ENCODE data around the gene CARMIL3.

The CARMIL3 gene

GRCh38 chr14:24093901-24094840 is 42.4 kb downstream of the CARMIL3 start, which contains the start of gene PCK2:
Gene PCK2 (plus strand): TSS chr14:24094311. CDS start chr14:24094406, 95 bp downstream.
- Histone ChIP-seq H3K4me1 (ENCODE audit: insufficient read depth, low read length) (peaks cover 2% of the 10 kb centered on the region), H2AFZ (ENCODE audit: low read depth, low read length) (peak within 1 kb of the TSS; percentile 90), H3K36me3 (ENCODE audit: insufficient read depth, low read length) (no peaks in the 10 kb centered on the region), H3K4me3 (ENCODE audit: low read length) (peak within 1 kb of the TSS; percentile 56), H3K27me3 (ENCODE audit: insufficient read depth, low read length) (peaks cover 11% of the 10 kb centered on the region), H3K9me3 (ENCODE audit: low read length) (no peaks in the 10 kb centered on the region)

- Histone ChIP-seq H3K4me3 (ENCODE audit: low read length) (peak overlapping the region; percentile 56), H2AFZ (ENCODE audit: low read depth, low read length) (peak overlapping the region; percentile 90), H3K4me1 (ENCODE audit: insufficient read depth, low read length) (peaks cover 2% of the 10 kb centered on the region), H3K9me3 (ENCODE audit: low read length) (no peaks in the 10 kb centered on the region), H3K36me3 (ENCODE audit: insufficient read depth, low read length) (no peaks in the 10 kb centered on the region), H3K27me3 (ENCODE audit: insufficient read depth, low read length) (peaks cover 11% of the 10 kb centered on the region)
These were observed 43.0 kb downstream of the CARMIL3 start for GRCh38 chr14:24094841-24095270.

GRCh38 chr14:24095271-24096068 is 43.7 kb downstream of the CARMIL3 start:
- Histone ChIP-seq H3K9me3 (ENCODE audit: low read length) (no peaks in the 10 kb centered on the region), H3K27me3 (ENCODE audit: insufficient read depth, low read length) (peaks cover 11% of the 10 kb centered on the region), H3K4me1 (ENCODE audit: insufficient read depth, low read length) (peaks cover 2% of the 10 kb centered on the region), H2AFZ (ENCODE audit: low read depth, low read length) (no peak overlapping the region), H3K4me3 (ENCODE audit: low read length) (peak overlapping the region; percentile 56), H3K36me3 (ENCODE audit: insufficient read depth, low read length) (no peaks in the 10 kb centered on the region)

- peaks cover 11% of the 10 kb centered on the region for H3K27me3 ChIP-seq (ENCODE audit: insufficient read depth, low read length)
- no peaks in the 10 kb centered on the region for H3K36me3 ChIP-seq (ENCODE audit: insufficient read depth, low read length)
- H3K4me1 ChIP-seq (ENCODE audit: insufficient read depth, low read length): peaks cover 2% of the 10 kb centered on the region
- no peak overlapping the region for H2AFZ ChIP-seq (ENCODE audit: low read depth, low read length)
- H3K4me3 ChIP-seq (ENCODE audit: low read length): no peak overlapping the region
- H3K9me3 ChIP-seq (ENCODE audit: low read length): no peaks in the 10 kb centered on the region
These were observed 44.9 kb downstream of the CARMIL3 start for GRCh38 chr14:24096545-24097181.

- no peak overlapping the region for H2AFZ ChIP-seq (ENCODE audit: low read depth, low read length)
- no peaks in the 10 kb centered on the region for H3K9me3 ChIP-seq (ENCODE audit: low read length)
- no peaks in the 10 kb centered on the region for H3K36me3 ChIP-seq (ENCODE audit: insufficient read depth, low read length)
- peaks cover 2% of the 10 kb centered on the region for H3K4me1 ChIP-seq (ENCODE audit: insufficient read depth, low read length)
- H3K4me3 ChIP-seq (ENCODE audit: low read length): no peak overlapping the region
- peaks cover 11% of the 10 kb centered on the region for H3K27me3 ChIP-seq (ENCODE audit: insufficient read depth, low read length)
These were observed 46.6 kb downstream of the CARMIL3 start for GRCh38 chr14:24098229-24098926.

GRCh38 chr14:24098927-24099813 is 47.4 kb downstream of the CARMIL3 start:
- Histone ChIP-seq H3K9me3 (ENCODE audit: low read length) (no peaks in the 10 kb centered on the region), H3K27me3 (ENCODE audit: insufficient read depth, low read length) (peaks cover 11% of the 10 kb centered on the region), H3K36me3 (ENCODE audit: insufficient read depth, low read length) (no peaks in the 10 kb centered on the region), H2AFZ (ENCODE audit: low read depth, low read length) (no peak overlapping the region), H3K4me1 (ENCODE audit: insufficient read depth, low read length) (no peaks in the 10 kb centered on the region), H3K4me3 (ENCODE audit: low read length) (no peak overlapping the region)

- Histone ChIP-seq H3K4me3 (ENCODE audit: low read length) (no peak overlapping the region), H3K4me1 (ENCODE audit: insufficient read depth, low read length) (no peaks in the 10 kb centered on the region), H3K27me3 (ENCODE audit: insufficient read depth, low read length) (peaks cover 3% of the 10 kb centered on the region), H2AFZ (ENCODE audit: low read depth, low read length) (no peak overlapping the region), H3K36me3 (ENCODE audit: insufficient read depth, low read length) (no peaks in the 10 kb centered on the region), H3K9me3 (ENCODE audit: low read length) (no peaks in the 10 kb centered on the region)
These were observed 48.6 kb downstream of the CARMIL3 start for GRCh38 chr14:24100197-24100981.

GRCh38 chr14:24100982-24101494 is 49.2 kb downstream of the CARMIL3 start:
- Histone ChIP-seq H2AFZ (ENCODE audit: low read depth, low read length) (no peak overlapping the region), H3K9me3 (ENCODE audit: low read length) (no peaks in the 10 kb centered on the region), H3K4me1 (ENCODE audit: insufficient read depth, low read length) (no peaks in the 10 kb centered on the region), H3K27me3 (ENCODE audit: insufficient read depth, low read length) (peaks cover 2% of the 10 kb centered on the region), H3K4me3 (ENCODE audit: low read length) (no peak overlapping the region), H3K36me3 (ENCODE audit: insufficient read depth, low read length) (no peaks in the 10 kb centered on the region)

GRCh38 chr14:24102357-24103048 is 50.7 kb downstream of the CARMIL3 start:
- H3K9me3 ChIP-seq (ENCODE audit: low read length): no peaks in the 10 kb centered on the region
- no peak overlapping the region for H3K4me3 ChIP-seq (ENCODE audit: low read length)
- peaks cover 2% of the 10 kb centered on the region for H3K27me3 ChIP-seq (ENCODE audit: insufficient read depth, low read length)
- H3K36me3 ChIP-seq (ENCODE audit: insufficient read depth, low read length): no peaks in the 10 kb centered on the region
- H2AFZ ChIP-seq (ENCODE audit: low read depth, low read length): no peak overlapping the region
- H3K4me1 ChIP-seq (ENCODE audit: insufficient read depth, low read length): no peaks in the 10 kb centered on the region

- Histone ChIP-seq H3K36me3 (ENCODE audit: insufficient read depth, low read length) (no peaks in the 10 kb centered on the region), H3K27me3 (ENCODE audit: insufficient read depth, low read length) (peaks cover 2% of the 10 kb centered on the region), H3K9me3 (ENCODE audit: low read length) (no peaks in the 10 kb centered on the region), H3K4me3 (ENCODE audit: low read length) (no peak overlapping the region), H3K4me1 (ENCODE audit: insufficient read depth, low read length) (no peaks in the 10 kb centered on the region), H2AFZ (ENCODE audit: low read depth, low read length) (no peak overlapping the region)
These were observed 51.6 kb downstream of the CARMIL3 start for GRCh38 chr14:24103451-24103850.

All from neuron (in vitro differentiated cells).